PC-9 (cell line): ENCODE results near the gene EPC2.

ENCODE experiments used
- CTCF ChIP-seq: fragments of 200-600 bp; sonication (generic); conservative IDR thresholded peaks from 2 replicates; pipeline ENCODE4 v1.6.1; 2017; ENCODE audit warnings: mixed run types, antibody characterized with exemption, mild to moderate bottlenecking, moderate library complexity
- EZH2 ChIP-seq: fragments of 200-600 bp; sonication (generic); IDR thresholded peaks from 2 replicates; pipeline ENCODE4 v1.8.0; 2017; ENCODE audit warnings: antibody characterized with exemption, low read depth

- no peak for TF ChIP-seq CTCF
- TF ChIP-seq EZH2, result no peak
These were observed 120.3 kb downstream of the EPC2 start for GRCh38 chr2:148764815-148765214.
